Liver (tissue), 9 donors: ENCODE measurements around the gene COL11A2. TPM values are rescaled to one million over a fixed set of nuclear protein-coding genes. Genes with fewer than 3 reads are reported as not detected.

ENCODE experiments used
- DNase-seq: peaks from one replicate; pipeline ENCODE4 v3.0.0-alpha.2; 2017; ENCODE audit warnings: low spot score
- H3K27ac ChIP-seq, 2 donors: one replicate each; pipeline ENCODE4 v1.7.0; 2013; ENCODE audit warnings: inconsistent platforms in 2 of 2, low read length in 2 of 2, control low read depth in 1 of 2, low read depth in 1 of 2, mild to moderate bottlenecking in 1 of 2
- H3K27me3 ChIP-seq, 4 donors: one replicate each; pipeline versions ENCODE4 v1.6.1 to v1.7.0; 2013; ENCODE audit warnings: low read length in 3 of 4, inconsistent platforms in 1 of 4, mild to moderate bottlenecking in 1 of 4, moderate library complexity in 1 of 4; ENCODE audit not compliant: control insufficient read depth in 4 of 4, insufficient read depth in 4 of 4
- H3K36me3 ChIP-seq, 4 donors: one replicate each; pipeline versions ENCODE4 v1.6.1 to v1.7.0; 2013; ENCODE audit warnings: low read length in 3 of 4, mild to moderate bottlenecking in 3 of 4, low read depth in 1 of 4, moderate library complexity in 1 of 4; ENCODE audit not compliant: control insufficient read depth in 4 of 4, insufficient read depth in 3 of 4
- H3K4me1 ChIP-seq, 4 donors: one replicate each; pipeline versions ENCODE4 v1.6.1 to v1.7.0; 2013; ENCODE audit warnings: low read length in 3 of 4, mild to moderate bottlenecking in 3 of 4, moderate library complexity in 1 of 4; ENCODE audit not compliant: control insufficient read depth in 4 of 4, insufficient read depth in 4 of 4
- H3K4me3 ChIP-seq, 3 donors: one replicate each; pipeline versions ENCODE4 v1.6.1 to v1.7.0; 2013; ENCODE audit warnings: low read length in 3 of 3, control low read depth in 1 of 3, low read depth in 1 of 3, mild to moderate bottlenecking in 1 of 3
- H3K9ac ChIP-seq, 2 donors: one replicate each; pipeline ENCODE4 v1.7.0; 2013; ENCODE audit warnings: low read length in 2 of 2, mild to moderate bottlenecking in 2 of 2, moderate library complexity in 2 of 2, control low read depth in 1 of 2, low read depth in 1 of 2
- H3K9me3 ChIP-seq, 4 donors: one replicate each; pipeline versions ENCODE4 v1.6.1 to v1.7.0; 2013; ENCODE audit warnings: low read length in 3 of 4; ENCODE audit not compliant: control insufficient read depth in 4 of 4
- ATF3 ChIP-seq: IDR thresholded peaks from 2 replicates; pipeline ENCODE4 v1.6.1; 2016; ENCODE audit warnings: antibody characterized with exemption
- CTCF ChIP-seq: fragments of 150-350 bp; IDR thresholded peaks from 2 replicates; pipeline ENCODE4 v1.5.1; 2017; ENCODE audit warnings: improper control_type of control experiment, low read depth, low read length; ENCODE audit not compliant: missing input control
- EGR1 ChIP-seq, 2 donors: IDR thresholded peaks; 2 replicates each; pipeline ENCODE4 v1.6.1; 2016 to 2018; ENCODE audit warnings: antibody characterized with exemption in 2 of 2, low read depth in 2 of 2
- FOXA1 ChIP-seq: IDR thresholded peaks from 2 replicates; pipeline ENCODE4 v1.6.1; 2016; ENCODE audit warnings: antibody characterized with exemption
- FOXA2 ChIP-seq: IDR thresholded peaks from 2 replicates; pipeline ENCODE4 v1.6.1; 2016; ENCODE audit warnings: antibody characterized with exemption
- GABPA ChIP-seq, 2 donors: IDR thresholded peaks in 1 of 2; conservative IDR thresholded peaks in 1 of 2; 2 replicates each; pipeline ENCODE4 v1.6.1; 2016; ENCODE audit warnings: antibody characterized with exemption in 2 of 2, mild to moderate bottlenecking in 1 of 2, moderate library complexity in 1 of 2
- HNF4A ChIP-seq, 2 donors: conservative IDR thresholded peaks; 2 replicates each; pipeline ENCODE4 v1.6.1; 2016; ENCODE audit warnings: antibody characterized with exemption in 2 of 2, mild to moderate bottlenecking in 2 of 2
- HNF4G ChIP-seq: IDR thresholded peaks from 2 replicates; pipeline ENCODE4 v1.6.1; 2016; ENCODE audit warnings: antibody characterized with exemption
- NR2F2 ChIP-seq: IDR thresholded peaks from 2 replicates; pipeline ENCODE4 v1.6.1; 2016; ENCODE audit warnings: antibody characterized with exemption
- RAD21 ChIP-seq, 2 donors: IDR thresholded peaks; 2 replicates each; pipeline ENCODE4 v1.6.1; 2016; ENCODE audit warnings: antibody characterized with exemption in 2 of 2, mild to moderate bottlenecking in 2 of 2
- REST ChIP-seq: IDR thresholded peaks from 2 replicates; pipeline ENCODE4 v1.6.1; 2016; ENCODE audit warnings: antibody characterized with exemption, mild to moderate bottlenecking
- RXRA ChIP-seq, 2 donors: IDR thresholded peaks; 2 replicates each; pipeline ENCODE4 v1.6.1; 2017 to 2018; ENCODE audit warnings: antibody characterized with exemption in 2 of 2, mild to moderate bottlenecking in 1 of 2
- SP1 ChIP-seq: IDR thresholded peaks from 2 replicates; pipeline ENCODE4 v1.6.1; 2018; ENCODE audit warnings: antibody characterized with exemption, mild to moderate bottlenecking
- YY1 ChIP-seq: IDR thresholded peaks from 2 replicates; pipeline ENCODE4 v1.6.1; 2016; ENCODE audit warnings: antibody characterized with exemption, mild to moderate bottlenecking
- ZBTB33 ChIP-seq: IDR thresholded peaks from 2 replicates; pipeline ENCODE4 v1.6.1; 2016; ENCODE audit warnings: antibody characterized with exemption
- WGBS: extraction: QIAGEN DNeasy Blood & Tissue Kit; methylation state at CpG from one replicate; pipeline ENCODE4 v1.1.7; 2013; 5-methylcytosine and 5-hydroxymethylcytosine counted together
- polyA plus RNA-seq, 2 donors: library from polyadenylated mRNA; stranded (reverse) in 1 of 2; unstranded in 1 of 2; fragments of 200-250 nt in 1 of 2; fragments of >200 nt in 1 of 2; fragmentation: Nextera tagmentation in 1 of 2; extraction: Ambion mirVana in 1 of 2; gene quantifications; one replicate each; pipeline versions ENCODE4 v1.2.1 to v1.2.3, GENCODE V29; 2013 to 2015
- total RNA-seq, 2 donors: library from RNA; depleted of rRNA; stranded (reverse); fragments of >200 nt; gene quantifications; one replicate each; pipeline ENCODE4 v1.2.3, GENCODE V29; 2014
- donor health status: healthy.
- donor health status: healthy.
- donor health status: healthy.
- donor health status: healthy.
- donor health status: healthy.

The COL11A2 gene
- total and polyA plus RNA-seq, 4 donors = 0.15 to 0.59 (median 0.27) TPM

- no peaks in the 10 kb centered on the region for H3K9me3 ChIP-seq
- H3K9ac ChIP-seq = no peak overlapping the region
- H3K27ac ChIP-seq = no peak overlapping the region
- H3K27me3 ChIP-seq = no peaks in the 10 kb centered on the region
- H3K4me3 ChIP-seq = no peak overlapping the region
- H3K36me3 ChIP-seq = peaks cover 0 to 17% (median 7%) of the 10 kb centered on the region in 4 donors
- 24% methylated on average over 9 of the region's 9 CpGs for WGBS
- no peak for TF ChIP-seq ZBTB33
- no peak for TF ChIP-seq RAD21 (IDR thresholded peaks at IDR 0.05)
- TF ChIP-seq HNF4A (conservative IDR thresholded peaks at IDR 0.05) = no peak
- TF ChIP-seq ATF3 = no peak
- no peak for TF ChIP-seq CTCF
- TF ChIP-seq FOXA1 = no peak
- no peak for TF ChIP-seq RXRA (IDR thresholded peaks at IDR 0.05)
- TF ChIP-seq YY1 = no peak
- no peak for TF ChIP-seq HNF4G
- no peak for TF ChIP-seq FOXA2
- no peak for TF ChIP-seq SP1
- TF ChIP-seq GABPA (IDR thresholded peaks at IDR 0.05 in 1 of 2, conservative IDR thresholded peaks at IDR 0.05 in 1 of 2) = no peak
- TF ChIP-seq EGR1 (IDR thresholded peaks at IDR 0.05; ENCODE audit: low read depth in 2 of 2) = no peak
- H3K4me1 ChIP-seq = peaks cover 0 to 19% (median 13%) of the 10 kb centered on the region in 4 donors
- DNase-seq = no peak
These were observed 21.7 kb upstream of the COL11A2 start for GRCh38 chr6:33213989-33214335.

- WGBS = 3% methylated on average over 43 of the region's 43 CpGs
- Histone ChIP-seq H3K27me3 (no peaks in the 10 kb centered on the region), H3K4me3 (peak overlapping the region in 1 of 3 donors; percentile 31), H3K9ac (no peak overlapping the region), H3K36me3 (peaks cover 0 to 17% (median 7%) of the 10 kb centered on the region in 4 donors), H3K9me3 (no peaks in the 10 kb centered on the region), H3K27ac (no peak overlapping the region), H3K4me1 (peaks cover 0 to 22% (median 16%) of the 10 kb centered on the region in 4 donors)
- no peak for DNase-seq
- TF ChIP-seq FOXA1 (no peak), EGR1 (IDR thresholded peaks at IDR 0.05; ENCODE audit: low read depth in 2 of 2) (no peak), SP1 (no peak), NR2F2 (no peak), HNF4G (no peak), FOXA2 (no peak), REST (no peak), CTCF (no peak), HNF4A (conservative IDR thresholded peaks at IDR 0.05) (no peak), ATF3 (no peak)
These were observed 21.1 kb upstream of the COL11A2 start for GRCh38 chr6:33213166-33213988.
